Measurements from ENCODE around the gene HK3.

Gene HK3

DNA sequence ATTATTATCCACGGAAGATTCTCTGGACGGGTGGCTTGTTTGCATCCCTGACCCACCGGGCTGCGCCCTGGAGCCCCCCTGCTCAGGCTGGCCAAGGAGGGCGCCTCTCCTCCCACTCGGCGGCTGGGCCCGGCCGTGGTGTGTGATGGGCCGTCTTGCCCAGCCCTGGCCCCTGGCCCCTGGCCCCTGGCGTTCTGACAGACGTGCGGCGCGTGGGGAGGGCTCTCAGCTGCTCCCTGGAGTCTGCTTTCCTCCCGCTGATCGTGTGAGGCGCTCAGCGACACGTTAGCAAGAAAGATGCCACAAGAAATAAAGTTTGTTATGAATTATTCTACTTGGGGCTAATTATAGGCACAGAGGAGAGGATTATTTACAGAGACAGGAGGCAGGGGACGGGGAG, 55.5 kb downstream of the HK3 start:
- ChIA-PET POLR2A (no interaction called here), CTCF (no interaction called here)
- no peak for TF ChIP-seq CTCF (IDR thresholded peaks at IDR 0.05; ENCODE audit: control extremely low read depth, extremely low read depth, low read depth, missing control alignments)
- DNase-seq (ENCODE audit: extremely low spot score): no peak

DNA sequence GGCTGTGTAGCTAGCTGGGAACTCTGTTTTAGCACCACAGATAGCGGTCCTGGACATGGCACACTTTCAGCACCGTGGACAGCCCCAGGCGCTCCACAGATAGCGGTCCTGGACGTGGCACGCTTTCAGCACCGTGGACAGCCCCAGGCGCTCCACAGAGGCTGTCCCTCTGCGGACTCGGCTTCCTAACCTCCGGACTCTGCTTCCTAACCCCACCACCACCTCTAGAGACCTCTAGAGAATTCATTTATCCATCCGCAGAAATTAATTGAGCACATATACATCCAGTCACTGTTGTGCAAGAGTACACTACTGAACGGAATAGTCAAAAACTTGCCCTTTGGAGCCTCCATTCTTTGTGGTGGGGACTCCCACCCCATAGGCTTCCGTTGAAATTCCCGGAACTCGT, 61.4 kb downstream of the HK3 start:
- peak; percentile 73 for DNase-seq (ENCODE audit: extremely low spot score)
- TF ChIP-seq CTCF (IDR thresholded peaks at IDR 0.05; ENCODE audit: control extremely low read depth, extremely low read depth, low read depth, missing control alignments): no peak
- ChIA-PET POLR2A (no interaction called here), CTCF (no interaction called here)

- POLR2A ChIA-PET: no interaction called here
- DNase-seq (ENCODE audit: extremely low spot score): no peak
- TF ChIP-seq CTCF (IDR thresholded peaks at IDR 0.05; ENCODE audit: control extremely low read depth, extremely low read depth, low read depth, missing control alignments): no peak
- CTCF ChIA-PET: no interaction called here
Observed at GRCh38 chr5:176836811-176837706, 62.1 kb downstream of the HK3 start.

DNA sequence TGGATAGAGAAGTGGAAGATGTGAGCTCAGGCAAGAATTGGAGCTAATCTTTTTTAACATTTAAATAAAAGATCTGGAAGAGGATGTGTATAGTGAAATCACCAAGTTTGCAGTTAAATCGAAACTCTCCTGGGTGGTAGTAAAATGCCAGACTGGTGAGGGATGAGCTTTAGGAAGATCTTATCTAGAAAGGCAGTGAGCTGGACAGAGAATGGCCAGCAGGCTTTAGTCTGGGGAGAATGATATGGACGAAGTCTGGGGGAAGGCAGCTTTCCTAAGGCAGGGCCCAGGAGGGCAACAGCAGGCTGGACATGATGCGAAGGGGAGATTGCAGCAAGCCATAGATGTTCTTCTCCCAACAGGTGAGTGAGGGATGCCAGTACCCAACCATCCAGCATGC, 63.2 kb downstream of the HK3 start:
- no peak for TF ChIP-seq CTCF (IDR thresholded peaks at IDR 0.05; ENCODE audit: control extremely low read depth, extremely low read depth, low read depth, missing control alignments)
- DNase-seq (ENCODE audit: extremely low spot score): no peak
- ChIA-PET CTCF (interaction anchor here (1.0 kb wide), 1 partner anchor 10 kb away, joined by 4 read pairs; no protein-coding TSS in a partner anchor), POLR2A (no interaction called here)

- no peak for TF ChIP-seq CTCF (IDR thresholded peaks at IDR 0.05; ENCODE audit: control extremely low read depth, extremely low read depth, low read depth, missing control alignments)
- no peak for DNase-seq (ENCODE audit: extremely low spot score)
- ChIA-PET CTCF (interaction anchor here (1.4 kb wide), 1 partner anchor 173 kb away, joined by 4 read pairs; no protein-coding TSS in a partner anchor), POLR2A (no interaction called here)
Observed at GRCh38 chr5:176833286-176833685, 65.9 kb downstream of the HK3 start.

DNA sequence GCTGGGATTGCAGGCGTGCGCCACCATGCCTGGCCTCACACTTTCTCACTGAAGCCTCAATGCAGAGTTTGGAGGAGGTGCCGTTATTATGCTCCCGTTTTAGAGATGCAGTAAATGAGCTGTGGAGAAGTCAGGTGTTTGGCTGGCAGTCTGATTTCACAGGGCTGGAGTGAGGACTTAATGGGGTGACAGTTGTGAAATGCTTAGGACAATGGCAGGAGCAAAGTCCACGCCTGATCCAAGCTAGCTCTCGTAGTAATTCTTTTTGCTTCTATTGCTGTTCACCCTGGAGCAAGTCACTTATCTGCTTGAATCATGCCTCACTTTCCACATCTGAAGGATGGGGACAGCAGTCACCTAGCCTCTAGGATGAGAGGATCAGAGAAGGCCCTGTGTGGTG, 67.0 kb downstream of the HK3 start:
- ChIA-PET CTCF (no interaction called here), POLR2A (no interaction called here)
- DNase-seq (ENCODE audit: extremely low spot score): no peak
- no peak for TF ChIP-seq CTCF (IDR thresholded peaks at IDR 0.05; ENCODE audit: control extremely low read depth, extremely low read depth, low read depth, missing control alignments)

All from GM10248 (cell line).